ENCODE measurements around the gene VN1R5.

Gene VN1R5

DNA sequence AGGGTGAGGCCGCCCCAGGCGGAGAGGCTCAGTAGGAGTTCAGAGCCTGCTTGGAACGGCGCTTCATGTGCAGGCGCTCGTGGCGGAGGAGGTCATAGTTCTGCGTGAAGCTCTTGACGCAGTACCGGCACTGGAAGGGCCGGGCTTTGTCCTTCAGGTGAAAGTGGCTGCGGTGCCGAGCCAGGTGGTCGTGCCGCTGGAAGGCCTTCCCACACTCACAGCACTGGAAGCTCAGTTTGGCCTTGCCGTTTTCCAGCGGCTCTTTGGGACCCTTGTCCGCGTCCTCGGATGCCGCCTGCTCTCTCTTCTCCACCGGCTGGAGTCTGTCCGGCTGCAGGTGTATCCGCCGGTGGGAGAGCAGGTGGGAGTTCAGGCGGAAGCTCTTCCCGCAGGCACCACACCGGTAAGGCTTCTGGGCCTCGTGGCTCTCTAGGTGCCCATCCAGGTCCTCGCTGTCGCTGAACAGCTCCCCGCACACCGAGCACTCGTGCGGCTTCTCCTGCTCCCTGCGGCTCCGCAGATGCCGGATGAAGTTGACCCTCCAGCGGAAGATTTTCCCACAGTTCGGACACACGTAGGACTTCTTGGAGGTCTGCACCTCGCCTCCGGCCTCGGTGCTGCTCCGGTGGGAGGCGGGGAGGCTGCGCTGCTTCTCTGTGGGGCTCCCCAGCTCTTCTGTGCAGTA lies 44.8 kb downstream of the VN1R5 start:
- no peak for DNase-seq (ENCODE audit: low spot score)

DNA sequence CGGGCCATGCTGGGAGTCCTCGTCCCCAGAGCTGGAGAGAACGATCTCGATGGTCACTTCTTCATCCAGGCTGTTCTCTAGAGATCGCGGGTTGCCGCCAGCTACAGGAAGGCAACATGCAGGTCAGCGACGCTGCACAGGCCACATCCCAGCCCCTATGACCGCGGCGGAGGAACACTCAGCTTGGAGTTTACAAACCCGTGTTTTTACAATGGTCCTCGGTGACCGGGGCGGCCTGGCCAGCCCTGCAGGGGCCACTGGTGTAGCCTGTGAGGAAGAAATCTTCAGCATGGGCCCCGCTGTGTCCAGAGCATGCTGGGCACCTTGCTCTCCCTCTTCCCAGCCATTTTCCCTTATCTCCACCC lies 45.3 kb downstream of the VN1R5 start:
- DNase-seq (ENCODE audit: low spot score): no peak

DNA sequence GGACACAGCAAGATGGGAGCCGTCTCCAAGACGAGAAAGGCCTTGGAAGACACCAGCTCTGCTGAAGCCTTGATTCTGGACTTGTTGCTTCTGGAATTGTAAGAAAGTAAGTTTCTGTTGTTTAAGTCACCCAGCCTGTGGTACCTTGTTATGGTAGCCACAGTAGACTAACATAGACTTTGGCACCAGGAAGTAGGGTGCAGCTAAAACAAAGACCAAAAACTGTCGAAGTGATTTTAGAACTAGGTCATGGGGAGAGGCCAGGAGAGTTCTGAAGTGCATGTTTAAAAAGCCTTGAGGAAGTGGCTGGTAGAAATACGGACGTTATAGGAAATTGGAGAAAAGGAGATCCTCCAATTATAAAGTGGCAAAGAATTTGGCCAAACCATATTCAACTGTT lies 47.3 kb downstream of the VN1R5 start:
- DNase-seq (ENCODE audit: low spot score): no peak

DNA sequence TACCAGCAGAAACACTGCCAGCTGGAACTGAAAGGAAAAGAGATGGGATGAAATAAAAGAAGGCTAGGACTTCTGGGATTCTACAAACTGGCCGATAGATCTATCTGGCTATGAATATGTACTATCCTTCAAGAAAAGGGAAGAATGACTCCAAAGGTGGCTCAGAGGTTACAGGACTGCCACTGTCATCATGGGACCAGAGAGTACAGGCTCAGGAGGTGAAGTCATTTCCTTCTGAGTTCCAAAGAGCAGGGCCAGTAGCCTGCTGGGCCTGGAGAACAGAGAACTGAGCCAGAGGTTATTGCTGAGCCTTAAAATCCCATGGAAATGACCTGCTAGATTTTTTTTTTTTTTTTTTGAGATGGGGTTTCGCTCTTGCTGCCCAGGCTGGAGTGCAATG lies 48.2 kb downstream of the VN1R5 start:
- no peak for DNase-seq (ENCODE audit: low spot score)

Measured in left forelimb (tissue), 1 donor.